Sigmoid colon (tissue), 7 donors: ENCODE data around the gene TRPM3. TPM values are rescaled to one million over a fixed set of nuclear protein-coding genes. Genes with fewer than 3 reads are reported as not detected.

Source experiments
- DNase-seq: peaks from one replicate; pipeline ENCODE4 v3.0.0-alpha.2; 2019
- H3K27ac ChIP-seq, 4 donors: fragments of 200-600 bp; sonication (generic); one replicate each; pipeline ENCODE4 v1.5.1; 2016 to 2019; ENCODE audit warnings: mild to moderate bottlenecking in 1 of 4
- H3K27me3 ChIP-seq, 3 donors: fragments of 200-600 bp; sonication (generic); one replicate each; pipeline ENCODE4 v1.5.1; 2019; ENCODE audit warnings: mild to moderate bottlenecking in 1 of 3
- H3K36me3 ChIP-seq, 4 donors: fragments of 200-600 bp; sonication (generic); one replicate each; pipeline ENCODE4 v1.5.1; 2016 to 2019
- H3K4me1 ChIP-seq, 4 donors: fragments of 200-600 bp; sonication (generic); one replicate each; pipeline ENCODE4 v1.5.1; 2017 to 2019
- H3K4me3 ChIP-seq, 4 donors: fragments of 200-600 bp; sonication (generic); one replicate each; pipeline ENCODE4 v1.5.1; 2017 to 2019; ENCODE audit warnings: mild to moderate bottlenecking in 2 of 4, moderate library complexity in 1 of 4
- H3K9me3 ChIP-seq, 4 donors: fragments of 200-600 bp in 3 of 4; sonication (generic) in 3 of 4; one replicate each; pipeline versions ENCODE4 v1.5.1 to v1.6.1; 2013 to 2019
- CTCF ChIP-seq, 4 experiments: fragments of 450-650 bp in 3 of 4; fragments of 200-600 bp in 1 of 4; IDR thresholded peaks; one replicate each; pipeline ENCODE4 v1.5.1; 2016 to 2019; ENCODE audit warnings: antibody characterized with exemption in 4 of 4, mild to moderate bottlenecking in 3 of 4, moderate library complexity in 2 of 4
- EP300 ChIP-seq, 4 donors: sonication (generic); formaldehyde crosslinking; IDR thresholded peaks; one replicate each; pipeline ENCODE4 v1.6.1; 2017; ENCODE audit warnings: antibody characterized with exemption in 4 of 4
- POLR2A ChIP-seq, 2 donors: fragments of 450-650 bp; IDR thresholded peaks; one replicate each; pipeline ENCODE4 v1.6.1; 2016; ENCODE audit warnings: antibody characterized with exemption in 2 of 2, mild to moderate bottlenecking in 2 of 2, moderate library complexity in 2 of 2
- POLR2AphosphoS5 ChIP-seq, 4 donors: sonication (generic); formaldehyde crosslinking; IDR thresholded peaks; one replicate each; pipeline ENCODE4 v1.6.1; 2017; ENCODE audit warnings: antibody characterized with exemption in 4 of 4
- WGBS, 2 donors: extraction: QIAGEN DNeasy Blood & Tissue Kit; methylation state at CpG; one replicate each; pipeline ENCODE4 v1.1.7; 2013; 5-methylcytosine and 5-hydroxymethylcytosine counted together
- intact Hi-C: fragments of 100-400 bp; cut with DNase I; formaldehyde crosslinking; loops from one replicate; pipeline ENCODE4 v1.15.1; 2023
- polyA plus RNA-seq, 3 donors: library from polyadenylated mRNA; stranded (reverse); fragments of 200-250 nt; gene quantifications; one replicate each; pipeline ENCODE4 v1.2.3, GENCODE V29; 2013
- total RNA-seq, 4 donors: library from RNA; depleted of rRNA; stranded (reverse); fragments of >200 nt; gene quantifications; one replicate each; pipeline ENCODE4 v1.1.0, GENCODE V29; 2016
- donor health status: healthy with polysubstance abuse.
- donor health status: Bipolar disorder and iron deficiency.
- donor health status: healthy.

The TRPM3 gene
- total and polyA plus RNA-seq, 7 donors: 0.07 to 1.8 (median 0.41) TPM; not detected in 2

GRCh38 chr9:70760228-70760627, 361.2 kb downstream of the TRPM3 start:
- H3K4me1 ChIP-seq: no peaks in the 10 kb centered on the region
- 74 to 86% methylated on average over 8 of the region's 8 CpGs for WGBS, 2 donors
- intact Hi-C loops: no loop called here
- no peaks in the 10 kb centered on the region for H3K27me3 ChIP-seq
- no peak for DNase-seq
- no peaks in the 10 kb centered on the region for H3K9me3 ChIP-seq
- H3K4me3 ChIP-seq: no peak overlapping the region
- no peaks in the 10 kb centered on the region for H3K36me3 ChIP-seq
- TF ChIP-seq CTCF (IDR thresholded peaks at IDR 0.05): no peak
- TF ChIP-seq POLR2A (IDR thresholded peaks at IDR 0.05): no peak
- TF ChIP-seq EP300 (IDR thresholded peaks at IDR 0.05): no peak
- no peak for TF ChIP-seq POLR2AphosphoS5 (IDR thresholded peaks at IDR 0.05)
- H3K27ac ChIP-seq: no peak overlapping the region

- WGBS, 2 donors: 46 to 61% methylated on average over 4 of the region's 4 CpGs
- intact Hi-C loops: no loop called here
These were observed 368.1 kb downstream of the TRPM3 start for GRCh38 chr9:70753311-70753710.

GRCh38 chr9:70749066-70749465, 372.4 kb downstream of the TRPM3 start:
- no peak for DNase-seq
- H3K4me1 ChIP-seq: peaks cover 0 to 20% (median 7%) of the 10 kb centered on the region in 4 donors
- H3K4me3 ChIP-seq: no peak overlapping the region
- 83 to 84% methylated on average over 2 of the region's 2 CpGs for WGBS, 2 donors
- H3K27me3 ChIP-seq: no peaks in the 10 kb centered on the region
- H3K9me3 ChIP-seq: no peaks in the 10 kb centered on the region
- H3K27ac ChIP-seq: no peak overlapping the region
- TF ChIP-seq CTCF (IDR thresholded peaks at IDR 0.05) (no peak), EP300 (IDR thresholded peaks at IDR 0.05) (no peak), POLR2A (IDR thresholded peaks at IDR 0.05) (no peak), POLR2AphosphoS5 (IDR thresholded peaks at IDR 0.05) (no peak)
- intact Hi-C loops: no loop called here
- no peaks in the 10 kb centered on the region for H3K36me3 ChIP-seq

More at GRCh38 chr9:70753311-70753710, 368.1 kb downstream of the TRPM3 start:
- TF ChIP-seq CTCF (IDR thresholded peaks at IDR 0.05) (no peak), POLR2AphosphoS5 (IDR thresholded peaks at IDR 0.05) (no peak), EP300 (IDR thresholded peaks at IDR 0.05) (no peak), POLR2A (IDR thresholded peaks at IDR 0.05) (no peak)
- no peak overlapping the region for H3K4me3 ChIP-seq
- H3K27ac ChIP-seq: no peak overlapping the region
- DNase-seq: no peak
- no peaks in the 10 kb centered on the region for H3K27me3 ChIP-seq
- no peaks in the 10 kb centered on the region for H3K36me3 ChIP-seq
- H3K4me1 ChIP-seq: no peaks in the 10 kb centered on the region
- H3K9me3 ChIP-seq: no peaks in the 10 kb centered on the region

- Histone ChIP-seq H3K9me3 (no peaks in the 10 kb centered on the region), H3K27ac (no peak overlapping the region)
- DNase-seq: no peak
These were observed 374.1 kb downstream of the TRPM3 start for GRCh38 chr9:70747261-70747718.

More at GRCh38 chr9:70747261-70747718, 374.1 kb downstream of the TRPM3 start:
- H3K4me3 ChIP-seq: no peak overlapping the region
- H3K27me3 ChIP-seq: no peaks in the 10 kb centered on the region
- H3K36me3 ChIP-seq: no peaks in the 10 kb centered on the region
- peaks cover 0 to 20% (median 7%) of the 10 kb centered on the region in 4 donors for H3K4me1 ChIP-seq
- 8 to 53% methylated on average over 2 of the region's 2 CpGs for WGBS, 2 donors
- TF ChIP-seq CTCF (IDR thresholded peaks at IDR 0.05): no peak
- no peak for TF ChIP-seq POLR2A (IDR thresholded peaks at IDR 0.05)
- no peak for TF ChIP-seq EP300 (IDR thresholded peaks at IDR 0.05)
- TF ChIP-seq POLR2AphosphoS5 (IDR thresholded peaks at IDR 0.05): no peak
- intact Hi-C loops: no loop called here
